Activated naive CD8-positive, alpha-beta T cell treated with anti-CD3 and anti-CD28 coated beads, Interleukin-2, amount 50 U/mL, for 16 hours (primary cell): ENCODE data around the gene HOXD8.

Experiments
- DNase-seq: peaks from one replicate; pipeline ENCODE4 v3.0.0-alpha.2; 2020; ENCODE audit warnings: low read depth, low spot score

The HOXD8 gene

GRCh38 chr2:176146101-176146500 is 16.6 kb downstream of the HOXD8 start:
- no peak for DNase-seq

- DNase-seq, result no peak
Measured at GRCh38 chr2:176146645-176147044, 17.1 kb downstream of the HOXD8 start.

DNA sequence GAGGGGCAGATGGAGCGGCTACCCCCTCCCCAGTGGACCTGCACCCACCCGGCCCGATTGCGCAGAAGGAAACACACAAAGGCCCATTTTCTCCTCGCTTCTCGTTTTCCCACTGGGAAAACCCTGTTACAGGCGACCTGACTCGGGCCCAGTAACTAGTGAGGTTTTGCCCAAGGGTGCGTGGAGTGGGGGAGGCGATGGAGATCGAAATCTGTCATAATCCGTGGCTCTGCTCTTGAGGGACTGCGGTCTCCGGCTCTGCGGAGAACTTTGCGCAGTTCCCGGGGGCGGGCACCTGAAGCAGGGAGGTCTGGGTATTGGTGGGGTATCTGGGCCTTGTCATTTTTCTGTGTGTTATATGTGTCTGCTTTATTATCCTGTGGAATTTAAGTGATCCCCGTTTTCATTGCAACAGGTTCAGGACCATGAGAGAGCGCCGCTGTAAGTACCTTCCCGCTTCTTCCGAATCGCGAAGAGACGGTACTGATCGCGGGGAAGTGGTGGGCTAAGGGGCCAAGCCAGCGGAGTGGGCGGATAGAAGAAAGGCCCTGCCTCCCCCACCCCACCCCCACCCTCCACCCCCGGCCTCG is 17.8 kb downstream of the HOXD8 start:
- no peak for DNase-seq

- DNase-seq, result no peak
Measured at GRCh38 chr2:176147800-176148496, 18.4 kb downstream of the HOXD8 start.

GRCh38 chr2:176148751-176149421 is 19.4 kb downstream of the HOXD8 start:
- no peak for DNase-seq

GRCh38 chr2:176149481-176149938 is 20.0 kb downstream of the HOXD8 start:
- DNase-seq, result no peak

DNA sequence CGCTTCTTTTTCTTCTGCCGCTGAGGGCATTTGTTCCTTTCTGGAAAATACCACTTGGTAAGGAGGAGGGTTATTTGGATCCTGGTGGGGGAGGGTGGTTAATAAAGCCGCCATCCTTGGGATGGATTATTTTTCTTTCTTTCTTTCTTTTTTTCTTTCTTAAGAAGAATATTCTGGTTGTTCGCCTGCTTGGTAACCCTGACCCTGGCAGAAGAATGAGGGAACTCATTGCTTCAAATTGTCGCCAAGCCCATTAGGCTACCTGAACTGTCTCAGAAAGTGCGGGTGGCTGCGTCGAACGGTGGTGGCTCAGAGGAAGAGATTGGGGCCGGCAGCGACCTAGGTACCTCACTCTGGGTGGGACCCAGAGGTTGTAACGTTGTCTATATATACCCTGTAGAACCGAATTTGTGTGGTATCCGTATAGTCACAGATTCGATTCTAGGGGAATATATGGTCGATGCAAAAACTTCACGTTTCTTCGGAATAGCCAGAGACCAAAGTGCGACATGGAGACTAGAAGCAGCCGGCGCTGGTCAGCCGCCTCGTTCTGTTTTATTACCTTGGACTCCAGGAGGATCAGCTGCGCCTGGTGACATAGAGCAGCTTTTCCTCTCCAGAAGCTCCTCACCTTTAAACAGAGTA is 20.6 kb downstream of the HOXD8 start:
- DNase-seq, result no peak

DNA sequence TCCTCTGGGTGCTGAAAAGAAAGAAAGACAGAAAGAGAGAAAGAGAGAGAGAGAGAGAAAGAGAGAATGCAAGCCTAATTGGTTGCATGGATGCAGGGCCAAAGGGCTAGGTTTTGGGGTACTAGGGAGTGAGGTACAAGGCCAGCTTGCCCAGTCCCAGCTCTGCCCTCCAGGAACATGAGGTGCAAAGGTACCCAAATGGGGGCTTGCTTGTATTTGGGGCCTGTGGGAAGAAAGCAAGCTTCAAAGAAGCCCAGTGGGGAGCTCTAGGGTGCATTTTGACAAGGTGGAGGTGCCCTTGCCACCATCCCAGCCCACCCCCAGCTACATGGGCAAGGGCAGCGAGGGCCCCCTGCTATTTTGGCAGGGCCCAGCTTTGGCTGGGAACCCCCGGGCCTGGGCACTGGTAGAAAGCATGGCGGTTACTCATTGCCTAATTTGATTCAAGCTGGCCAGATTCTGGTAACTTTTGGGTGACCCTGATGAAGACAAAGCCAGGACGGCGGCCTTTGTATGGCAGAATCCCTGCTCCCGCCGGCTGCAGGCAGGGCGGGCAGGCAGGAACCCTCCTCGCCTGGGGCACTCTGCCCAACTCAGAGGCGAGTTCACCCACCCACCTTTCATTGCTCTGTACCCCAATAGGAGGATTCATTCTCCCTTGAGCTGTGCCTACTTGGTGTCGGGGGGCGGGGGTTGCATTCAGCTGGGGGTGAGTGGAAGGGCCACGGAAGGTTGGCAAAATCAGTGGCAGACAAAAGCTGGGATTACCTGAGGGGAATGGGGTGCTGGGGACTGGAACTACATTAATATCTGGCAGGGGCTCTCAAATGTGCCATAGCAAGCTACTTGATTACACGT is 21.3 kb downstream of the HOXD8 start:
- no peak for DNase-seq

- DNase-seq, result no peak
Measured at GRCh38 chr2:176151442-176152287, 22.2 kb downstream of the HOXD8 start, which contains the start of gene HOXD4. Gene HOXD4, plus strand, starts transcription at chr2:176151550. Its CDS starts 84 bp downstream, at chr2:176151634.

DNA sequence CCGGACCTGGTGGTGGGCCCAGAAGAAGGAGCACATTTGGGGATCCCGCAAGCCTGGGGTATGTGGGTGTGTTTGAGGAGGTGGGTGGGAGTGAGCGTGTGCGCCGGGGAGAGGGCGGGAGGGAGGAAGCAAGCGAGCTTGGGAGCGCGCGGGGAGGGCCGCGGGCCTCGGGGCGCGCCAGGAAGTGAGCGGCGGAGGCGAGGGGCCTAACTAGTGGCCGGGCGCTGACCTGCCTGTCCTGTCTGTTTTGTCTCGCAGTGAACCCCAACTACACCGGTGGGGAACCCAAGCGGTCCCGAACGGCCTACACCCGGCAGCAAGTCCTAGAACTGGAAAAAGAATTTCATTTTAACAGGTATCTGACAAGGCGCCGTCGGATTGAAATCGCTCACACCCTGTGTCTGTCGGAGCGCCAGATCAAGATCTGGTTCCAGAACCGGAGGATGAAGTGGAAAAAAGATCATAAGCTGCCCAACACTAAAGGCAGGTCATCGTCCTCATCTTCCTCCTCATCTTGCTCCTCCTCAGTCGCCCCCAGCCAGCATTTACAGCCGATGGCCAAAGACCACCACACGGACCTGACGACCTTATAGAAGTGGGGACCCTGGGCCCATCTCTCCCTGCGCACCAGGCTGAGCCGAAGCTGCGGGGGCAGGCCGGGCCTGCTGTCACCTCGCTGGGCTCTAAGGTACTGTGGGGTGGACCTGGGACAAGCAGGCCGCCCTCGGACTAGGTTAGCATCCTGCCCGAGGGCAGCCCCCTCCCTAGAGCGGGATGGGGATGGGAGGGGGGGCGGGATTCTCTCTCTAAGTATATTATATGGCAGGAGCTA is 23.1 kb downstream of the HOXD8 start:
- no peak for DNase-seq

DNA sequence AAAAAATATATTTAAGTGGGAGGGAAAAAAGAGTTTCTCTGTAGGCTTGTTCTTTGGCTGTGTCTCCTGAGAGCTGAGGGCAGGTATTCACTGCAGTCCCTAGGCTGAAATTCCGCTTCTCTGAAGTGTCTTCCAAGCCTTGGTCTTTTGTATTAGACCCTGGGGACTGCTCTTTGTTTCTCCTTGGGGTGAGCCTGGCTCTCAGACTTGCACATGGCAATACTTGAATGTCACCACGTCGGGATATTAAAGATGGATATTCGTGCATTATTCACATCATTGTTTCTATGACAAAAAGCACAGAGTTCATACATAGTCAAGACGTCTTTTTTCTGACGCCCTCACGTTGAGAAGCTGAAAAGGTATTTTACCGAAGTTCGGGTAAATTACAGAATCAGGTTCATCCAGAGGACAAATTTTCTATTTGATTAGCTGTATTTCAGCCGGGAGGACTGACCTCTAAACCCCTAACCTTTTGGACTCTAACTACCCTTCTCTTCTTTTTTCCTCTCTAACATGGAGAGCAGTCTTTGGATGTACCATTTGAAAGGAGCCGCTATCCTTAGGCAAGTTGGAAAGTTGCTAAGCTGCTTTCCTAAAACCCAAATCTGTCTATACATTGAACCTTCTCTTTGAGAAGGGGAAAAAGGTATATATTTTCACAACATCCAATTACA is 25.2 kb downstream of the HOXD8 start:
- DNase-seq, result no peak

GRCh38 chr2:176155356-176156044 is 26.0 kb downstream of the HOXD8 start:
- no peak for DNase-seq

GRCh38 chr2:176156301-176156806 is 26.8 kb downstream of the HOXD8 start:
- DNase-seq, result no peak

- DNase-seq, result no peak
Measured at GRCh38 chr2:176156807-176157498, 27.4 kb downstream of the HOXD8 start, which contains the start of gene HOXD3. Gene HOXD3, plus strand, starts transcription at chr2:176157307. Its CDS starts 11,808 bp downstream, at chr2:176169115.

GRCh38 chr2:176157499-176158185 is 28.1 kb downstream of the HOXD8 start:
- no peak for DNase-seq

DNA sequence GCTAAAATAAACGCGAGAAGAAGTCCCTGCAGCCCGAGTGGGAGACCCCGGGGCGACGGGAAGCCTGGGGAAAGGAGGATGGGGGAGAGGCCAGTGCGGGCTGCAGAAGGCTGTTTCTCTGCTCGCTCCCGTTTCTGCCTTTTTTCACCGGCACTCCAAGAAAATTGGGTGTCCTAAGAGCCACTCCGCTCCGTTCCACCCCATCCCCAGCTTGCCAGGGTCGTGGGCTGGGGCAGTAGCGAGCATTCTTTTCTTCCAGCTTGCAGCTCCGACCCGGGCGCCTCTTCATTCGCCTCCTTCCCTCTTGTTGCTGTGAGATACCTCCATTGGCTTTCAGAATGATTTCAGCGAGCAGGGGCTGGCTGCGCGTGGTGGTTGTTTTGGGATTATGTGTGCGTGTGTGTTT is 28.7 kb downstream of the HOXD8 start:
- no peak for DNase-seq
